ENCODE results near the gene C1orf87. TPM values are rescaled to one million over a fixed set of nuclear protein-coding genes. Genes with fewer than 3 reads are reported as not detected.

Gene C1orf87
- total and polyA plus RNA-seq, 7 donors = not detected

GRCh38 chr1:60068393-60069045, 5.1 kb downstream of the C1orf87 start:
- DNase-seq (no peak), ATAC-seq (no peak)
- Histone ChIP-seq H3K9me3 (no peaks in the 10 kb centered on the region), H3K4me3 (no peak overlapping the region), H3K36me3 (ENCODE audit: insufficient read depth in 1 of 2, low read depth in 1 of 2) (no peaks in the 10 kb centered on the region), H3K4me1 (no peaks in the 10 kb centered on the region), H3K27me3 (ENCODE audit: insufficient read depth in 3 of 3, low read length in 2 of 3) (peaks cover 0 to 10% (median 4%) of the 10 kb centered on the region in 3 donors), H3K27ac (no peak overlapping the region)
- 73 to 83% (median 78%) methylated on average over 1 of the region's 1 CpG for WGBS, 3 donors
- no peak for TF ChIP-seq CTCF (IDR thresholded peaks at IDR 0.05)
- intact Hi-C loops (cut with DNase I) = no loop called here

- 83 to 93% (median 88%) methylated on average over 1 of the region's 1 CpG for WGBS, 3 donors
- Histone ChIP-seq H3K9me3 (no peaks in the 10 kb centered on the region), H3K27me3 (ENCODE audit: insufficient read depth in 3 of 3, low read length in 2 of 3) (no peaks in the 10 kb centered on the region), H3K27ac (no peak overlapping the region), H3K4me1 (no peaks in the 10 kb centered on the region), H3K4me3 (no peak overlapping the region), H3K36me3 (ENCODE audit: insufficient read depth in 1 of 2, low read depth in 1 of 2) (no peaks in the 10 kb centered on the region)
- DNase-seq = no peak
- TF ChIP-seq CTCF (IDR thresholded peaks at IDR 0.05) = no peak
- ATAC-seq = no peak
- intact Hi-C loops (cut with DNase I) = no loop called here
Observed at GRCh38 chr1:60066001-60066400, 7.6 kb downstream of the C1orf87 start.

DNA sequence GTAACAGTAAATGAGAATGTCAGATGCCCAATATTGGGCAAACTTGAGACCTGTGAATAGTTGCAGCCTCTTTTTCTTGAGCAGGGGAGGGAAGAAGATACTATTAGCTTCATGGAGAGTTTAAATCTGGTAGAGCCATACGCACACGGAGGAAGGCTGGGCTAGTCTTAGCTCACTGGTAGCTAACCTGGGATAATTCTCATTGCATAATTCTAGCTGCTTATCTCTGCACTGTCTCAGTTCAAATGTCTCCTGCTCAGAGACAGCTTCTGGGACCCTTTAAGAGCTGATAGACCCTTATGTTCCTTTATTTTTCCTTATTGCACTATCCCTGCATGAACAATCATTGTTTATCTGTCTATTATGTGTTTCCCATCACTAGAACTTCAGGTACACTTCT, 8.4 kb downstream of the C1orf87 start:
- Histone ChIP-seq H3K27me3 (ENCODE audit: insufficient read depth in 3 of 3, low read length in 2 of 3) (no peaks in the 10 kb centered on the region), H3K27ac (no peak overlapping the region), H3K4me3 (no peak overlapping the region), H3K9me3 (no peaks in the 10 kb centered on the region), H3K36me3 (ENCODE audit: insufficient read depth in 1 of 2, low read depth in 1 of 2) (no peaks in the 10 kb centered on the region), H3K4me1 (no peaks in the 10 kb centered on the region)
- intact Hi-C loops (cut with DNase I) = no loop called here
- 77 to 100% (median 82%) methylated on average over 2 of the region's 2 CpGs for WGBS, 3 donors
- no peak for ATAC-seq
- no peak for DNase-seq
- TF ChIP-seq CTCF (IDR thresholded peaks at IDR 0.05) = no peak

DNA sequence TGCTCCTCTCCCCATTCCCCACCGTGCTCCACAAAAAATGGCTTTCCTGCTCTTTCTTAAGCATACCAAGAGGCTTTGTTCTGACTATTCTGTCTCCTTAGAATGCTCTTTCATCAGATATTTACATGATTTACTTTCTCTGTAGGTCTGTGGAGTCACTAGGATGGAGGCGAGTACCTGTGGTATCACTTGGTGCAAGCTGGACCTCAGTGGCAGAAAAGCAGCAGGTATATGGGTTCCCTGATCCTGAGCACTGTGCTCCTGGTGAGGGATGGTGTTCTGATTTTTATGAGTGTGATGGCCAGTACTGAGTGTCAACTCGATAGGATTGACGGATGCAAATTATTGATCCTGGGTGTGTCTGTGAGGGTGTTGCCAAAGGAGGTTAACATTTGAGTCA, 10.0 kb downstream of the C1orf87 start:
- DNase-seq = no peak
- no peaks in the 10 kb centered on the region for H3K36me3 ChIP-seq (ENCODE audit: insufficient read depth in 1 of 2, low read depth in 1 of 2)
- TF ChIP-seq CTCF (IDR thresholded peaks at IDR 0.05) = no peak
- H3K4me1 ChIP-seq = no peaks in the 10 kb centered on the region
- H3K27ac ChIP-seq = no peak overlapping the region
- 84 to 90% (median 84%) methylated on average over 4 of the region's 4 CpGs for WGBS, 3 donors
- intact Hi-C loops (cut with DNase I) = no loop called here
- H3K9me3 ChIP-seq = no peaks in the 10 kb centered on the region
- no peak for ATAC-seq
- H3K4me3 ChIP-seq = no peak overlapping the region
- H3K27me3 ChIP-seq (ENCODE audit: insufficient read depth in 3 of 3, low read length in 2 of 3) = no peaks in the 10 kb centered on the region

- no peaks in the 10 kb centered on the region for H3K27me3 ChIP-seq (ENCODE audit: insufficient read depth in 3 of 3, low read length in 2 of 3)
- TF ChIP-seq CTCF (IDR thresholded peaks at IDR 0.05) = no peak
- intact Hi-C loops (cut with DNase I) = no loop called here
- ATAC-seq (no peak), DNase-seq (no peak)
- H3K4me1 ChIP-seq = no peaks in the 10 kb centered on the region
- no peaks in the 10 kb centered on the region for H3K9me3 ChIP-seq
- no peak overlapping the region for H3K4me3 ChIP-seq
- 55 to 70% (median 67%) methylated on average over 7 of the region's 7 CpGs for WGBS, 3 donors
- no peaks in the 10 kb centered on the region for H3K36me3 ChIP-seq (ENCODE audit: insufficient read depth in 1 of 2, low read depth in 1 of 2)
- no peak overlapping the region for H3K27ac ChIP-seq
Observed at GRCh38 chr1:60059468-60059867, 14.1 kb downstream of the C1orf87 start.

Measured in psoas muscle (tissue), 8 donors.